Testis (tissue), 2 donors: ENCODE measurements around the gene CSMD2.

Experiments used
- CTCF ChIP-seq, 3 experiments: fragments of 450-650 bp in 2 of 3; fragments of 200-600 bp in 1 of 3; sonication (generic) in 1 of 3; IDR thresholded peaks; one replicate each; pipeline ENCODE4 v1.5.1; 2016 to 2019; ENCODE audit warnings: antibody characterized with exemption in 3 of 3, mild to moderate bottlenecking in 2 of 3, moderate library complexity in 1 of 3
- POLR2A ChIP-seq: fragments of 450-650 bp; IDR thresholded peaks from one replicate; pipeline ENCODE4 v1.6.1; 2017; ENCODE audit warnings: antibody characterized with exemption, mild to moderate bottlenecking, moderate library complexity

- TF ChIP-seq POLR2A (no peak), CTCF (IDR thresholded peaks at IDR 0.05) (no peak)
Observed at GRCh38 chr1:33649759-33650158, 515.3 kb downstream of the CSMD2 start.
